Lung (tissue), 12 donors: ENCODE results near the gene PLEKHA6. TPM values are rescaled to one million over a fixed set of nuclear protein-coding genes. Genes with fewer than 3 reads are reported as not detected.

Experiments
- ATAC-seq: fragments of 200-7000 bp; cut with Tn5 transposase; one replicate; pipeline ENCODE4 v1.9.1; 2020; ENCODE audit warnings: moderate number of reproducible peaks; ENCODE audit not compliant: insufficient read depth, low FRiP score
- DNase-seq, 3 donors: peaks; one replicate each; pipeline ENCODE4 v3.0.0-alpha.2; 2013 to 2017
- H3K27ac ChIP-seq, 2 donors: one replicate each; pipeline ENCODE4 v1.5.1; 2013; ENCODE audit warnings: mild to moderate bottlenecking in 2 of 2, moderate library complexity in 2 of 2, control low read depth in 1 of 2, inconsistent platforms in 1 of 2, low read depth in 1 of 2, low read length in 1 of 2
- H3K27me3 ChIP-seq, 3 donors: one replicate each; pipeline ENCODE4 v1.5.1; 2013; ENCODE audit warnings: low read length in 2 of 3; ENCODE audit not compliant: control insufficient read depth in 3 of 3, insufficient read depth in 3 of 3
- H3K36me3 ChIP-seq, 4 donors: one replicate each; pipeline ENCODE4 v1.5.1; 2013; ENCODE audit warnings: low read length in 4 of 4, mild to moderate bottlenecking in 1 of 4, moderate library complexity in 1 of 4; ENCODE audit not compliant: control insufficient read depth in 4 of 4, insufficient read depth in 4 of 4
- H3K4me1 ChIP-seq, 5 donors: one replicate each; pipeline ENCODE4 v1.5.1; 2013; ENCODE audit warnings: low read length in 5 of 5, mild to moderate bottlenecking in 2 of 5, moderate library complexity in 1 of 5; ENCODE audit not compliant: control insufficient read depth in 5 of 5, insufficient read depth in 5 of 5
- H3K4me3 ChIP-seq: one replicate; pipeline ENCODE4 v1.5.1; 2013; ENCODE audit warnings: mild to moderate bottlenecking, control low read depth, moderate library complexity
- H3K9ac ChIP-seq, 2 donors: one replicate each; pipeline ENCODE4 v1.5.1; 2013; ENCODE audit warnings: low read length in 2 of 2, control low read depth in 1 of 2; ENCODE audit not compliant: insufficient read depth in 1 of 2
- H3K9me3 ChIP-seq, 4 donors: one replicate each; pipeline ENCODE4 v1.5.1; 2013; ENCODE audit warnings: low read length in 3 of 4, mild to moderate bottlenecking in 1 of 4, moderate library complexity in 1 of 4; ENCODE audit not compliant: control insufficient read depth in 4 of 4, insufficient read depth in 3 of 4
- CTCF ChIP-seq: IDR thresholded peaks from 2 replicates; pipeline ENCODE4 v1.5.1; 2012; ENCODE audit warnings: mild to moderate bottlenecking; ENCODE audit errors: control extremely low read depth, extremely low read depth
- WGBS, 2 donors: extraction: QIAGEN DNeasy Blood & Tissue Kit; methylation state at CpG; one replicate each; pipeline ENCODE4 v1.1.7; 2013; 5-methylcytosine and 5-hydroxymethylcytosine counted together
- polyA plus RNA-seq, 2 donors: library from polyadenylated mRNA; stranded (reverse); fragments of 200-250 nt; gene quantifications; one replicate each; pipeline ENCODE4 v1.2.1, GENCODE V29; 2013
- total RNA-seq, 2 donors: library from RNA; depleted of rRNA in 1 of 2; stranded (reverse); fragments of >200 nt in 1 of 2; gene quantifications; one replicate each; pipeline ENCODE4 v1.2.1, GENCODE V29; 2014 to 2021
- donor health status: control.
- donor health status: control.
- donor health status: Bipolar disorder and iron deficiency.
- donor health status: healthy.
- donor health status: DM: yes; HTN: yes; CAD: no.

PLEKHA6 gene
- total and polyA plus RNA-seq, 4 donors, result 0.88 to 10.5 (median 3.3) TPM

- no peaks in the 10 kb centered on the region for H3K36me3 ChIP-seq
- H3K27ac ChIP-seq, result no peak overlapping the region
- ATAC-seq (no peak), DNase-seq (no peak)
- WGBS, 2 donors, result 80 to 81% methylated on average over 7 of the region's 7 CpGs
- peaks cover 0 to 9% (median 2%) of the 10 kb centered on the region in 3 donors for H3K27me3 ChIP-seq
- no peaks in the 10 kb centered on the region for H3K9me3 ChIP-seq
- no peak overlapping the region for H3K9ac ChIP-seq
- TF ChIP-seq CTCF, result no peak
- H3K4me3 ChIP-seq, result no peak overlapping the region
- no peaks in the 10 kb centered on the region for H3K4me1 ChIP-seq
These were observed 181.0 kb downstream of the PLEKHA6 start for GRCh38 chr1:204178487-204179281.

GRCh38 chr1:204177133-204177532 is 182.6 kb downstream of the PLEKHA6 start:
- ATAC-seq, result no peak
- 29 to 35% methylated on average over 4 of the region's 4 CpGs for WGBS, 2 donors

GRCh38 chr1:204176049-204176448 is 183.7 kb downstream of the PLEKHA6 start:
- TF ChIP-seq CTCF, result no peak
- DNase-seq, result no peak
- ATAC-seq, result no peak
- H3K27ac ChIP-seq, result no peak overlapping the region
- H3K4me3 ChIP-seq, result no peak overlapping the region
- peaks cover 0 to 9% (median 2%) of the 10 kb centered on the region in 3 donors for H3K27me3 ChIP-seq
- H3K9me3 ChIP-seq, result peaks cover 0 to 2% (median 0%) of the 10 kb centered on the region in 4 donors
- no peaks in the 10 kb centered on the region for H3K36me3 ChIP-seq
- H3K9ac ChIP-seq, result no peak overlapping the region
- 75 to 88% methylated on average over 5 of the region's 5 CpGs for WGBS, 2 donors
- no peaks in the 10 kb centered on the region for H3K4me1 ChIP-seq

More at GRCh38 chr1:204177133-204177532, 182.6 kb downstream of the PLEKHA6 start:
- peaks cover 0 to 9% (median 2%) of the 10 kb centered on the region in 3 donors for H3K27me3 ChIP-seq
- H3K4me3 ChIP-seq, result no peak overlapping the region
- H3K27ac ChIP-seq, result no peak overlapping the region
- no peak for DNase-seq
- H3K36me3 ChIP-seq, result no peaks in the 10 kb centered on the region
- H3K9ac ChIP-seq, result no peak overlapping the region
- TF ChIP-seq CTCF, result no peak
- H3K9me3 ChIP-seq, result peaks cover 0 to 2% (median 0%) of the 10 kb centered on the region in 4 donors
- H3K4me1 ChIP-seq, result no peaks in the 10 kb centered on the region
